ENCODE measurements around the gene PNKP.

PNKP gene

DNA sequence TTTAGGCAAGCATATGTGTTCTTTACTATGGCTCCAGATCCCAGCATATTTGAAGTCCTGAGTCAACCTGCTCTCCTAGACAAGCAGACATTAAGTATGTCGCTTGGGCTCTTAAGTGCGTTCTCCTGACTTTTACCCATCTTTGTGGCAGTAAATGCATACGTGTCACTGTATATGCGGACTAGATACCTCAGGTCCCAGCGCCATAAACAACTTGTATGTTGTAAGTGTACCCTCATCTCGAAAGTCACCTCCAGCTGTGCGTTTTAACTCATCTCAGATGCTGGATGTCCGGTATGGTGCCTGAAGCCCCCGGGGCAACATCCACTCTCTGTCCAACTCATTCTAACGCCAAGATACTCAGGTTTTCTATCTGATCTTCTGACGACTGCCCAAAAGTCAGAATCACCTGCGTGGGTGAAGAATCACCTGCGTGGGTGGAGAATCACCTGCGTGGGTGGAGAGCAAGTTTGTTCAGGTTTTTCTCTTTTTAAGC is 14.7 kb downstream of the PNKP start:
- peak overlapping the region; percentile 91 for H3K4me3 ChIP-seq (ENCODE audit: low read length)
- TF ChIP-seq CTCF (IDR thresholded peaks at IDR 0.05; ENCODE audit: insufficient read depth, low read depth, low read length, missing control alignments) = no peak
- peak; percentile 35 for DNase-seq (ENCODE audit: low read depth)

DNA sequence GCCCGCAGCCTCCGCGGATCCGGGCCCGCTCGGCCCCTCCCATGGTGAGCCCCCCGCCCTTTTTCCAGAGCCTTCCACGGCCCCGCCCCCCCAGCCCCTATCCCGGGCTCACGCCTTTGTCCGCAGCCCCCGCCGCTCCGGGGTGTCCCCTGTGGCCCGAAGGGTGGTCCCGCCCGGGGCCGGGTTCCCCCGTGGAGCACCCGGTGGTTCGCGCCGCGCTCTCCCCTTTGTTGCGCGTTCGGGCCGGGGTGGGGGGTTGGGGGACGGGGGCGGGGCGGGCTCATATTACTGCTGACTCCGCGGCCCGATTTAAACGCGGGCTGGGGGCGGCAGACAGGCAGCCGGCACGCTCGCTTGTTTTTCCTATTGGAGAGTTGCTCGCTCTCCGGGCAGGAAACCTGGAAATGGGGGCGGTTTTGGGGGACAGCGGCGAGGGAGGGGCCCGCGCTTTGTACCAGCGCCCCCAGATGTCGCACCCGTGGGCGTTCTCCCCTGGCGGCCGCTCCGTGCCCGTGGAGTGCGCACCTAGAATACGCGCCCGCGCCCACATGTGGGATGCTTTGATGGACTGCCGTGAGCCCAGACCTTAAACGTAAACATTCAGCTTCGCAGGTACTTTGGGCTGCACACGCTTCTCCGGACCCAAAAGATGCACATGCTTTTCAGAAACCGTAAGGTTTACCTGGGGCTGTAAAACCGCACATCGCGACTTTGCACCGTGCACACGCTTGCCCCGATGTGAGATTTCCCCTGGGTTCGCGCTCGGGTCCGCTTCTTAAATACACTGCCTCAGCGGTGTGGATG is 15.7 kb downstream of the PNKP start:
- peak; percentile 14 for DNase-seq (ENCODE audit: low read depth)
- peak overlapping the region; percentile 91 for H3K4me3 ChIP-seq (ENCODE audit: low read length)
- TF ChIP-seq CTCF (IDR thresholded peaks at IDR 0.05; ENCODE audit: insufficient read depth, low read depth, low read length, missing control alignments) = no peak

GRCh38 chr19:49850487-49851342 is 16.7 kb downstream of the PNKP start, which contains the start of gene PTOV1:
Gene PTOV1, plus strand, starts transcription at chr19:49851159.
- DNase-seq (ENCODE audit: low read depth) = peak; percentile 93
- no peak for TF ChIP-seq CTCF (IDR thresholded peaks at IDR 0.05; ENCODE audit: insufficient read depth, low read depth, low read length, missing control alignments)
- peak within 1 kb of the TSS; percentile 91 for H3K4me3 ChIP-seq (ENCODE audit: low read length)

- peak overlapping the region; percentile 91 for H3K4me3 ChIP-seq (ENCODE audit: low read length)
- DNase-seq (ENCODE audit: low read depth) = no peak
- no peak for TF ChIP-seq CTCF (IDR thresholded peaks at IDR 0.05; ENCODE audit: insufficient read depth, low read depth, low read length, missing control alignments)
Measured at GRCh38 chr19:49850221-49850486, 17.2 kb downstream of the PNKP start.

DNA sequence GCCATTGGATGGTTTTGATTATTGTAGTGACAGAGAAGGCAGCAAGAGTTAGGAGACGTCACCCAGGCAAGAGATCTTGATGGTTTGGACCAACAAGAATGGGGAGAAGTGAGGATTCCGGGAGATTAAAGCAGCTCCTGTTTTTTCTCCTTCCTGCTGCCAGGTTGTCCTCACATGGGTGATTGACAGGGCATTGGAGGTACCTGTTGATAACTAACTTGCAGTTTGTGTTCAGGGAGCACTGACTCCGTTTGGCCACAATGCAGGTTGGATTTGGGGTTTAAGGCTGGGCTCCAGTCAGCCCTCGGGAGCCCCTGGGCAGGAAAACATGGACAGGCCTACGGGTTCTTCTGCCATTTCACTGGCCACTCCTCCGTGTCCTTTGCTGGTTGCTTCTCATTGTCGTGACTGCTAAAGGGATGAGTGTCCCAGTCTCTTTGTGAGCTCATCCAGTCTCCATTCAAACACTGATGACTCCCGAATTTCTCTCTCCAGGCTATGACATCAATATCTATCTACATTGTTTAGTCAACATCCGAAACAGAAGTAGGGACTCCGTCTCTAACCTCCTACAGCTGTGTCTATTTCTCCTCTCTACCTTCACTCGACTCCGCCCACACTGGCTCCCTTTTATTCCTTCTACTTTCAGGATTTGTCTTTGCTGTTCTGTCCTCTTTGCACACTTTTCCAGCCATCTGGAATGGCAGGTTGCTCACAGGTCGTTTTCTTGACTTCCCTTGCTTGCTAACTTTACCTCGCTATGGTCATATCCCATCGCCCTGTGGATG is 17.7 kb downstream of the PNKP start:
- TF ChIP-seq CTCF (IDR thresholded peaks at IDR 0.05; ENCODE audit: insufficient read depth, low read depth, low read length, missing control alignments) = no peak
- H3K4me3 ChIP-seq (ENCODE audit: low read length) = peak overlapping the region; percentile 91
- DNase-seq (ENCODE audit: low read depth) = no peak

GRCh38 chr19:49848938-49849337 is 18.4 kb downstream of the PNKP start:
- no peak overlapping the region for H3K4me3 ChIP-seq (ENCODE audit: low read length)
- no peak for DNase-seq (ENCODE audit: low read depth)
- TF ChIP-seq CTCF (IDR thresholded peaks at IDR 0.05; ENCODE audit: insufficient read depth, low read depth, low read length, missing control alignments) = no peak

Data from epithelial cell of esophagus (primary cell).